ACC112 (cell line): Measurements from ENCODE around the gene ALG8.
A peak's percentile ranks its signal among the peaks of the same experiment; 100 is the strongest.

Experiments used
- H2AFZ ChIP-seq: fragments of 200-600 bp; sonication (generic); one replicate; pipeline ENCODE4 v1.6.0; 2017; ENCODE audit warnings: antibody characterized with exemption, low read length; ENCODE audit not compliant: unreplicated experiment
- H3K27ac ChIP-seq: fragments of 200-600 bp; sonication (generic); 2 replicates; pipeline ENCODE4 v1.5.1; 2014; ENCODE audit warnings: low read depth, mild to moderate bottlenecking, antibody characterized with exemption, low read length, moderate library complexity
- H3K27me3 ChIP-seq: fragments of 200-600 bp; sonication (generic); 2 replicates; pipeline ENCODE4 v1.6.1; 2014; ENCODE audit warnings: mild to moderate bottlenecking, antibody characterized with exemption, low read length, moderate library complexity, mixed read lengths; ENCODE audit not compliant: insufficient read depth
- H3K36me3 ChIP-seq: fragments of 200-600 bp; sonication (generic); 2 replicates; pipeline ENCODE4 v1.6.1; 2016; ENCODE audit warnings: mild to moderate bottlenecking, antibody characterized with exemption, low read length, moderate library complexity, mixed read lengths; ENCODE audit not compliant: insufficient read depth
- H3K4me1 ChIP-seq: fragments of 200-600 bp; sonication (generic); one replicate; pipeline ENCODE4 v1.6.1; 2016; ENCODE audit warnings: low read length, mixed read lengths; ENCODE audit not compliant: insufficient read depth, unreplicated experiment, control insufficient read depth
- H3K4me3 ChIP-seq: fragments of 200-600 bp; sonication (generic); 2 replicates; pipeline ENCODE4 v1.5.1; 2014; ENCODE audit warnings: mild to moderate bottlenecking, low read depth, low read length
- H3K79me2 ChIP-seq: fragments of 200-600 bp; sonication (generic); one replicate; pipeline ENCODE4 v1.6.0; 2016; ENCODE audit warnings: low read length; ENCODE audit not compliant: control insufficient read depth, unreplicated experiment, insufficient read depth

ALG8 gene

GRCh38 chr11:78057462-78058055 is 81.9 kb downstream of the ALG8 start:
- Histone ChIP-seq H2AFZ (no peak overlapping the region), H3K36me3 (no peaks in the 10 kb centered on the region), H3K79me2 (no peaks in the 10 kb centered on the region), H3K4me1 (peaks cover 5% of the 10 kb centered on the region), H3K27ac (no peak overlapping the region), H3K27me3 (no peaks in the 10 kb centered on the region), H3K4me3 (no peak overlapping the region)

GRCh38 chr11:78056093-78056492 is 83.3 kb downstream of the ALG8 start:
- Histone ChIP-seq H3K79me2 (no peaks in the 10 kb centered on the region), H2AFZ (no peak overlapping the region), H3K27ac (no peak overlapping the region), H3K4me3 (no peak overlapping the region), H3K36me3 (no peaks in the 10 kb centered on the region), H3K4me1 (peaks cover 7% of the 10 kb centered on the region), H3K27me3 (no peaks in the 10 kb centered on the region)

GRCh38 chr11:78054971-78055370 is 84.5 kb downstream of the ALG8 start:
- no peaks in the 10 kb centered on the region for H3K27me3 ChIP-seq
- H3K79me2 ChIP-seq, result no peaks in the 10 kb centered on the region
- H3K27ac ChIP-seq, result no peak overlapping the region
- peaks cover 8% of the 10 kb centered on the region for H3K4me1 ChIP-seq
- no peaks in the 10 kb centered on the region for H3K36me3 ChIP-seq
- H3K4me3 ChIP-seq, result no peak overlapping the region
- H2AFZ ChIP-seq, result no peak overlapping the region

- Histone ChIP-seq H3K36me3 (no peaks in the 10 kb centered on the region), H2AFZ (peak overlapping the region; percentile 77), H3K4me1 (peaks cover 8% of the 10 kb centered on the region), H3K4me3 (no peak overlapping the region), H3K79me2 (no peaks in the 10 kb centered on the region), H3K27ac (peak overlapping the region; percentile 83), H3K27me3 (no peaks in the 10 kb centered on the region)
Observed at GRCh38 chr11:78050964-78051831, 88.2 kb downstream of the ALG8 start.
